Hepatocyte (in vitro differentiated cells): ENCODE data around the gene TOMM70. TPM values are rescaled to one million over a fixed set of nuclear protein-coding genes. Genes with fewer than 3 reads are reported as not detected.
"Not testable (repeated sequence)": the region's sequence is repeated elsewhere in the genome, so short reads cannot be mapped to it uniquely, and the experiment has no call there.

Experiments used
- DNase-seq: peaks from one replicate; pipeline ENCODE4 v3.0.0-alpha.2; 2016; ENCODE audit warnings: low spot score
- H2AFZ ChIP-seq: fragments of 200-600 bp; sonication (generic); 2 replicates; pipeline ENCODE4 v1.6.0; 2016; ENCODE audit warnings: antibody characterized with exemption, mild to moderate bottlenecking
- H3K27ac ChIP-seq: fragments of 200-600 bp; sonication (generic); 2 replicates; pipeline ENCODE4 v1.5.1; 2016; ENCODE audit warnings: mild to moderate bottlenecking
- H3K27me3 ChIP-seq: fragments of 200-600 bp; sonication (generic); 2 replicates; pipeline ENCODE4 v1.6.1; 2016
- H3K36me3 ChIP-seq: fragments of 200-600 bp; sonication (generic); replicated peaks from 2 replicates; pipeline ENCODE4 v1.5.1; 2016; ENCODE audit warnings: low read depth; ENCODE audit not compliant: insufficient read depth
- H3K4me1 ChIP-seq: fragments of 200-600 bp; sonication (generic); 2 replicates; pipeline ENCODE4 v1.5.1; 2016; ENCODE audit warnings: mild to moderate bottlenecking, moderate library complexity; ENCODE audit not compliant: insufficient read depth
- H3K4me2 ChIP-seq: fragments of 200-600 bp; sonication (generic); 2 replicates; pipeline ENCODE4 v1.6.0; 2016
- H3K4me3 ChIP-seq: fragments of 200-600 bp; sonication (generic); 2 replicates; pipeline ENCODE4 v1.5.1; 2016; ENCODE audit warnings: mild to moderate bottlenecking
- H3K79me2 ChIP-seq: fragments of 200-600 bp; sonication (generic); 2 replicates; pipeline ENCODE4 v1.6.0; 2017; ENCODE audit warnings: mild to moderate bottlenecking
- H3K9me2 ChIP-seq: fragments of 200-600 bp; sonication (generic); replicated peaks from 2 replicates; pipeline ENCODE4 v1.6.0; 2017; ENCODE audit warnings: mild to moderate bottlenecking; ENCODE audit not compliant: insufficient read depth
- H3K9me3 ChIP-seq: fragments of 200-600 bp; sonication (generic); 2 replicates; pipeline ENCODE4 v1.5.1; 2016; ENCODE audit warnings: low read depth, mild to moderate bottlenecking
- H4K20me1 ChIP-seq: fragments of 200-600 bp; sonication (generic); 2 replicates; pipeline ENCODE4 v1.6.0; 2016; ENCODE audit warnings: mild to moderate bottlenecking; ENCODE audit not compliant: insufficient read depth, poor library complexity, severe bottlenecking
- EZH2 ChIP-seq: fragments of 200-600 bp; sonication (generic); IDR thresholded peaks from 2 replicates; pipeline ENCODE4 v1.6.1; 2016; ENCODE audit warnings: antibody characterized with exemption, mild to moderate bottlenecking, borderline replicate concordance
- EZH2phosphoT487 ChIP-seq: fragments of 200-600 bp; sonication (generic); IDR thresholded peaks from one replicate; pipeline ENCODE4 v1.6.1; 2018; ENCODE audit warnings: antibody characterized with exemption, mild to moderate bottlenecking, low read depth, moderate library complexity; ENCODE audit not compliant: unreplicated experiment, severe bottlenecking
- WGBS: methylation state at CpG from one replicate; pipeline ENCODE4 v1.1.6; 2016; ENCODE audit warnings: low lambda C conversion rate; ENCODE audit errors: missing lambda C conversion rate; 5-methylcytosine and 5-hydroxymethylcytosine counted together
- polyA plus RNA-seq: library from polyadenylated mRNA; unstranded; fragments of >200 nt; fragmentation: Nextera tagmentation; extraction: Ambion mirVana; gene quantifications from 2 replicates; pipeline ENCODE4 v1.2.1, GENCODE V29; 2016
- total RNA-seq: library from RNA; depleted of rRNA; stranded (reverse); fragments of >200 nt; gene quantifications from 2 replicates; pipeline ENCODE4 v1.2.3, GENCODE V29; 2014
- TF ChIP-seq, protein P1 (sequence below): fragments of 200-600 bp; sonication (generic); IDR thresholded peaks from 2 replicates; pipeline ENCODE4 v1.5.1; 2016; ENCODE audit warnings: antibody characterized with exemption, mild to moderate bottlenecking; ENCODE audit not compliant: poor library complexity

Gene TOMM70
- total and polyA plus RNA-seq, 2 experiments from 2014 or later, result 23.2 to 75.7 TPM

DNA sequence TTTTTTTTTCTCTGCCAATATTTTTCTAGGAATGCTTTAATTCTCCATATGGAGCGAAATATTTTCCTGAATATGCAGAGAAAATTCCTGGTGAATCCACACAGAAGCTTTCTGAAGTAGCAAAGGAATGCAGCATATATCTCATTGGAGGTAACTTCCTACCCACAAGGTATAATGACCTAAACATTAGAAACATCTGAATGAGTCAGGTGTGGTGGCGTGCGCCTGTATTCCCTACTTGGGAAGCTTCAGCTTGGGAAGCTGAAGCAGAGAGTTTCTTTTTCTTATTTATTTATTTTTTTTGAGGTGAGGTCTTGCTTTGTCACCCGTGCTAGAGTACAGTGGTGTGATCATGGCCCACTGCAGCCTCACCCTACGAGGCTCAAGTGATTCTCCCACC lies 61.1 kb downstream of the TOMM70 start:
- WGBS, result 99% methylated on average over 5 of the region's 5 CpGs
- no peak for TF ChIP-seq EZH2phosphoT487
- TF ChIP-seq, protein P1, sequence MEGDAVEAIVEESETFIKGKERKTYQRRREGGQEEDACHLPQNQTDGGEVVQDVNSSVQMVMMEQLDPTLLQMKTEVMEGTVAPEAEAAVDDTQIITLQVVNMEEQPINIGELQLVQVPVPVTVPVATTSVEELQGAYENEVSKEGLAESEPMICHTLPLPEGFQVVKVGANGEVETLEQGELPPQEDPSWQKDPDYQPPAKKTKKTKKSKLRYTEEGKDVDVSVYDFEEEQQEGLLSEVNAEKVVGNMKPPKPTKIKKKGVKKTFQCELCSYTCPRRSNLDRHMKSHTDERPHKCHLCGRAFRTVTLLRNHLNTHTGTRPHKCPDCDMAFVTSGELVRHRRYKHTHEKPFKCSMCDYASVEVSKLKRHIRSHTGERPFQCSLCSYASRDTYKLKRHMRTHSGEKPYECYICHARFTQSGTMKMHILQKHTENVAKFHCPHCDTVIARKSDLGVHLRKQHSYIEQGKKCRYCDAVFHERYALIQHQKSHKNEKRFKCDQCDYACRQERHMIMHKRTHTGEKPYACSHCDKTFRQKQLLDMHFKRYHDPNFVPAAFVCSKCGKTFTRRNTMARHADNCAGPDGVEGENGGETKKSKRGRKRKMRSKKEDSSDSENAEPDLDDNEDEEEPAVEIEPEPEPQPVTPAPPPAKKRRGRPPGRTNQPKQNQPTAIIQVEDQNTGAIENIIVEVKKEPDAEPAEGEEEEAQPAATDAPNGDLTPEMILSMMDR, result no peak
- TF ChIP-seq EZH2, result no peak
- Histone ChIP-seq H3K79me2 (peaks cover 11% of the 10 kb centered on the region), H3K9me3 (no peaks in the 10 kb centered on the region), H3K27me3 (no peaks in the 10 kb centered on the region), H3K36me3 (no peaks in the 10 kb centered on the region), H3K4me2 (no peak overlapping the region), H4K20me1 (no peaks in the 10 kb centered on the region), H2AFZ (no peak overlapping the region), H3K27ac (no peak overlapping the region), H3K4me3 (no peak overlapping the region), H3K9me2 (no peaks in the 10 kb centered on the region), H3K4me1 (peaks cover 10% of the 10 kb centered on the region)
- no peak for DNase-seq

DNA sequence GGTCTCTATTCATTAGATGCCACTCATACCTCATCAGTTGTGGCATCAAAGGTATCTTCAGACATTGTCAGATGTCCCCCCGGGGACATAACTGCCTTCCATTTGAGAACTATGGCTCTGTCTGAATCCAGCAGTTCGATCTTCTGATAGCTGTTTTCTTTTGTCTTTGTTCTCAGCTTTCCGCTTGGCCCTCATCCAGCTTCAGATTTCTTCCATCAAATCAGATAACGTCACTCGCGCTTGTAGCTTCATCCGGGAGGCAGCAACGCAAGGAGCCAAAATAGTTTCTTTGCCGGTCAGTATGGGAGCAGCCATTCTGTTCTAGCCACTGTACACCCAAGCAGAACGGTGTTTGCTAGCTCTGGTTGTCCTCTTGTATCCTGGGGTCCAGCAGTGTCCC lies 62.0 kb downstream of the TOMM70 start:
- H3K27me3 ChIP-seq, result no peaks in the 10 kb centered on the region
- H3K36me3 ChIP-seq, result no peaks in the 10 kb centered on the region
- no peak overlapping the region for H3K4me2 ChIP-seq
- WGBS, result 93% methylated on average over 10 of the region's 10 CpGs
- H3K27ac ChIP-seq, result no peak overlapping the region
- peaks cover 11% of the 10 kb centered on the region for H3K79me2 ChIP-seq
- DNase-seq, result no peak
- H3K9me3 ChIP-seq, result no peaks in the 10 kb centered on the region
- no peaks in the 10 kb centered on the region for H4K20me1 ChIP-seq
- no peak overlapping the region for H2AFZ ChIP-seq
- peaks cover 13% of the 10 kb centered on the region for H3K4me1 ChIP-seq
- TF ChIP-seq EZH2 (no peak), EZH2phosphoT487 (no peak)
- TF ChIP-seq, protein P1, result no peak
- no peak overlapping the region for H3K4me3 ChIP-seq
- H3K9me2 ChIP-seq, result no peaks in the 10 kb centered on the region

DNA sequence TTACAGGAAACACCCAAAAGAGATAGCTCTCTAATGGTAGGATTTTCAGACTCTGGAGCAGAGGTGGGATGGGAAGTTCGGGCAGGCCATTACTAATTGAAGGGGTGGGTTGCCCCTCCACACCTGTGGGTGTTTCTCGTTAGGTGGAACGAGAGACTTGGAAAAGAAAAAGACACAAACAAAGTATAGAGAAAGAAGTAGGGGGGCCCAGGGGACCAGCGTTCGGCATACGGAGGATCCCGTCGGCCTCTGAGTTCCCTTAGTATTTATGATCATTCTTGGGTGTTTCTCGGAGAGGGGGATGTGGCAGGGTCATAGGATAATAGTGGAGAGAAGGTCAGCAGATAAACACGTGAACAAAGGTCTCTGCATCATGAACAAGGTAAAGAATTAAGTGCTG lies 64.7 kb downstream of the TOMM70 start:
- not testable (repeated sequence) for H3K4me3 ChIP-seq

DNA sequence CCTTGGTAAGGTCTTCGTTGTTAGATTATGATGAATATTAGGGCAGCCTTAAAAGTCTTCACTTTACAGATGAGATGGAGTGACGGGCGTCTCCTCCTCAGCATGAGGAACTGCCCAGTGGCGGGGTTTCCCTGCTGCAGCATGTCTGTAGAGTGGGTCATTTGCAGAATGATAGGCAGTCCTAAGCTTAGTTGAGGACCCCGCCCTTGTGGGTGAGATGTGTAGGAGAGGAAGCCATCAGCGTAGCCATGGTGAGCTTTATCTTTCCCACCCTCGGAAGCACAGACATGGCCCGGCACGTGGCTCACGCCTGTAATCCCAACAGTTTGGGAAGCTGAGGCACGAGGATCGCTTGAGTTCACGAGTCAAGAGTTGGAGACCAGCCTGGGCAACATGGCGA lies 65.5 kb downstream of the TOMM70 start:
- peak overlapping the region; percentile 86 for H3K27ac ChIP-seq
- peak overlapping the region; percentile 93 for H2AFZ ChIP-seq
- peak overlapping the region; percentile 40 for H3K4me3 ChIP-seq
- DNase-seq, result peak; percentile 29
- H4K20me1 ChIP-seq, result no peaks in the 10 kb centered on the region
- 82% methylated on average over 14 of the region's 14 CpGs for WGBS
- no peaks in the 10 kb centered on the region for H3K9me3 ChIP-seq
- no peaks in the 10 kb centered on the region for H3K9me2 ChIP-seq
- H3K79me2 ChIP-seq, result peaks cover 11% of the 10 kb centered on the region
- peaks cover 16% of the 10 kb centered on the region for H3K4me1 ChIP-seq
- H3K36me3 ChIP-seq, result no peaks in the 10 kb centered on the region
- TF ChIP-seq EZH2phosphoT487 (no peak), EZH2 (no peak)
- TF ChIP-seq, protein P1, result no peak
- peak overlapping the region; percentile 85 for H3K4me2 ChIP-seq
- no peaks in the 10 kb centered on the region for H3K27me3 ChIP-seq

More for the DNA sequence above, 64.7 kb downstream of the TOMM70 start:
- not testable (repeated sequence) for H3K36me3 ChIP-seq, H4K20me1 ChIP-seq, H3K9me3 ChIP-seq, DNase-seq, H3K9me2 ChIP-seq, H3K27me3 ChIP-seq, H2AFZ ChIP-seq, H3K27ac ChIP-seq
- peak overlapping the region; percentile 85 for H3K4me2 ChIP-seq
- peaks cover 16% of the 10 kb centered on the region for H3K4me1 ChIP-seq
- H3K79me2 ChIP-seq, result peaks cover 11% of the 10 kb centered on the region
- 88% methylated on average over 10 of the region's 10 CpGs for WGBS
